ENCODE measurements around the gene VWC2.

Gene VWC2

GRCh38 chr7:49773218-49773935 lies at the start of gene VWC2:
Gene VWC2 (plus strand): TSS chr7:49773638. CDS start chr7:49775436, 1,798 bp downstream.
- DNase-seq (ENCODE audit: low read depth in 2 of 2), result no peak

GRCh38 chr7:49724071-49724470 lies 49.4 kb upstream of the VWC2 start:
- DNase-seq (ENCODE audit: low read depth in 2 of 2), result no peak

GRCh38 chr7:49731836-49732235 lies 41.6 kb upstream of the VWC2 start:
- no peak for DNase-seq (ENCODE audit: low read depth in 2 of 2)

- DNase-seq (ENCODE audit: low read depth in 2 of 2), result no peak
Observed at GRCh38 chr7:49762666-49763065, 10.8 kb upstream of the VWC2 start.

- DNase-seq (ENCODE audit: low read depth in 2 of 2), result no peak
Observed at GRCh38 chr7:49763791-49764190, 9.6 kb upstream of the VWC2 start.

GRCh38 chr7:49766966-49767365 lies 6.5 kb upstream of the VWC2 start:
- no peak for DNase-seq (ENCODE audit: low read depth in 2 of 2)

- DNase-seq (ENCODE audit: low read depth in 2 of 2), result no peak
Observed at GRCh38 chr7:49767719-49768118, 5.7 kb upstream of the VWC2 start.

- DNase-seq (ENCODE audit: low read depth in 2 of 2), result no peak
Observed at GRCh38 chr7:49768254-49768653, 5.2 kb upstream of the VWC2 start.

GRCh38 chr7:49768835-49769234 lies 4.6 kb upstream of the VWC2 start:
- DNase-seq (ENCODE audit: low read depth in 2 of 2), result no peak

GRCh38 chr7:49769285-49769857 lies 4.1 kb upstream of the VWC2 start:
- DNase-seq (ENCODE audit: low read depth in 2 of 2), result no peak

- DNase-seq (ENCODE audit: low read depth in 2 of 2), result no peak
Observed at GRCh38 chr7:49770838-49771237, 2.6 kb upstream of the VWC2 start.

GRCh38 chr7:49771427-49772176 lies 1.8 kb upstream of the VWC2 start:
- DNase-seq (ENCODE audit: low read depth in 2 of 2), result no peak

- no peak for DNase-seq (ENCODE audit: low read depth in 2 of 2)
Observed at GRCh38 chr7:49772916-49773217, 571 bp upstream of the VWC2 start.

- DNase-seq (ENCODE audit: low read depth in 2 of 2), result no peak
Observed at GRCh38 chr7:49773936-49774458, 559 bp downstream of the VWC2 start.

GRCh38 chr7:49774459-49775064 lies 1.1 kb downstream of the VWC2 start:
- no peak for DNase-seq (ENCODE audit: low read depth in 2 of 2)

- no peak for DNase-seq (ENCODE audit: low read depth in 2 of 2)
Observed at GRCh38 chr7:49775065-49775948, 1.9 kb downstream of the VWC2 start.

GRCh38 chr7:49775949-49776443 lies 2.6 kb downstream of the VWC2 start:
- no peak for DNase-seq (ENCODE audit: low read depth in 2 of 2)

- DNase-seq (ENCODE audit: low read depth in 2 of 2), result no peak
Observed at GRCh38 chr7:49776994-49777393, 3.6 kb downstream of the VWC2 start.

GRCh38 chr7:49778731-49779270 lies 5.4 kb downstream of the VWC2 start:
- no peak for DNase-seq (ENCODE audit: low read depth in 2 of 2)

GRCh38 chr7:49780953-49781352 lies 7.5 kb downstream of the VWC2 start:
- no peak for DNase-seq (ENCODE audit: low read depth in 2 of 2)

- no peak for DNase-seq (ENCODE audit: low read depth in 2 of 2)
Observed at GRCh38 chr7:49781996-49782395, 8.6 kb downstream of the VWC2 start.

Data from fibroblast of skin of left biceps (primary cell).